Loucy (cell line): ENCODE measurements around the gene DDX11.
"Not testable (repeated sequence)": the region's sequence is repeated elsewhere in the genome, so short reads cannot be mapped to it uniquely, and the experiment has no call there.

ENCODE experiments used
- H2AFZ ChIP-seq: fragments of 200-600 bp; sonication (generic); 2 replicates; pipeline ENCODE4 v1.6.0; 2016; ENCODE audit warnings: antibody characterized with exemption, mild to moderate bottlenecking, low read length, moderate library complexity
- H3F3A ChIP-seq: fragments of 200-600 bp; 2 replicates; pipeline ENCODE4 v1.6.0; 2016; ENCODE audit warnings: antibody characterized with exemption, low read depth, mild to moderate bottlenecking
- H3K27me3 ChIP-seq: fragments of 200-600 bp; sonication (generic); 2 replicates; pipeline ENCODE4 v1.6.1; 2014; ENCODE audit warnings: low read length, mild to moderate bottlenecking; ENCODE audit not compliant: insufficient read depth, poor library complexity, severe bottlenecking
- H3K36me3 ChIP-seq: fragments of 200-600 bp; sonication (generic); 2 replicates; pipeline ENCODE4 v1.6.1; 2016; ENCODE audit warnings: low read length; ENCODE audit not compliant: insufficient read depth
- H3K4me1 ChIP-seq: fragments of 200-600 bp; sonication (generic); 2 replicates; pipeline ENCODE4 v1.5.1; 2014; ENCODE audit warnings: low read length, mild to moderate bottlenecking; ENCODE audit not compliant: insufficient read depth, poor library complexity, severe bottlenecking
- H3K4me2 ChIP-seq: fragments of 200-600 bp; sonication (generic); 2 replicates; pipeline ENCODE4 v1.6.0; 2014; ENCODE audit warnings: antibody characterized with exemption, low read length, low read depth, mild to moderate bottlenecking; ENCODE audit not compliant: poor library complexity, severe bottlenecking
- H3K4me3 ChIP-seq: fragments of 200-600 bp; sonication (generic); 2 replicates; pipeline ENCODE4 v1.5.1; 2014; ENCODE audit warnings: low read length, mild to moderate bottlenecking, mixed read lengths; ENCODE audit not compliant: poor library complexity, severe bottlenecking
- H3K79me2 ChIP-seq: fragments of 200-600 bp; sonication (generic); 2 replicates; pipeline ENCODE4 v1.6.1; 2014; ENCODE audit warnings: low read length; ENCODE audit not compliant: insufficient read depth
- H3K9ac ChIP-seq: fragments of 200-600 bp; sonication (generic); 2 replicates; pipeline ENCODE4 v1.6.0; 2014; ENCODE audit warnings: mild to moderate bottlenecking, low read depth, low read length, moderate library complexity; ENCODE audit not compliant: poor library complexity, severe bottlenecking
- H3K9me2 ChIP-seq: fragments of 200-600 bp; sonication (generic); replicated peaks from 2 replicates; pipeline ENCODE4 v1.6.1; 2016; ENCODE audit warnings: low read depth, low read length, mixed read lengths
- H3K9me3 ChIP-seq: fragments of 200-600 bp; sonication (generic); 2 replicates; pipeline ENCODE4 v1.6.1; 2014; ENCODE audit warnings: mild to moderate bottlenecking, antibody characterized with exemption, low read length, low read depth; ENCODE audit not compliant: insufficient read depth
- H4K20me1 ChIP-seq: fragments of 200-600 bp; sonication (generic); 2 replicates; pipeline ENCODE4 v1.6.0; 2014; ENCODE audit warnings: antibody characterized with exemption, low read length, mild to moderate bottlenecking; ENCODE audit not compliant: insufficient read depth, poor library complexity, severe bottlenecking

The DDX11 gene

GRCh38 chr12:31095080-31095860, 21.6 kb downstream of the DDX11 start:
- H3K9me2 ChIP-seq, H3K27me3 ChIP-seq, H3K79me2 ChIP-seq, H2AFZ ChIP-seq, H3K4me2 ChIP-seq, H3K9me3 ChIP-seq, H3K4me1 ChIP-seq, H4K20me1 ChIP-seq, H3K4me3 ChIP-seq, H3F3A ChIP-seq, H3K9ac ChIP-seq, H3K36me3 ChIP-seq: not testable (repeated sequence)

GRCh38 chr12:31096251-31097065, 22.8 kb downstream of the DDX11 start:
- H3K4me2 ChIP-seq, H3K79me2 ChIP-seq, H4K20me1 ChIP-seq, H2AFZ ChIP-seq, H3K9me2 ChIP-seq, H3F3A ChIP-seq, H3K9me3 ChIP-seq, H3K9ac ChIP-seq, H3K27me3 ChIP-seq, H3K4me3 ChIP-seq, H3K4me1 ChIP-seq, H3K36me3 ChIP-seq: not testable (repeated sequence)

GRCh38 chr12:31097819-31098218, 24.2 kb downstream of the DDX11 start:
- H2AFZ ChIP-seq, H3K4me1 ChIP-seq, H4K20me1 ChIP-seq, H3F3A ChIP-seq, H3K9me3 ChIP-seq, H3K9ac ChIP-seq, H3K79me2 ChIP-seq, H3K36me3 ChIP-seq, H3K9me2 ChIP-seq, H3K27me3 ChIP-seq, H3K4me2 ChIP-seq, H3K4me3 ChIP-seq: not testable (repeated sequence)

- not testable (repeated sequence) for H2AFZ ChIP-seq, H4K20me1 ChIP-seq, H3K27me3 ChIP-seq, H3K4me1 ChIP-seq, H3K9ac ChIP-seq, H3F3A ChIP-seq, H3K4me3 ChIP-seq, H3K4me2 ChIP-seq, H3K9me2 ChIP-seq, H3K9me3 ChIP-seq, H3K36me3 ChIP-seq, H3K79me2 ChIP-seq
These were observed 24.7 kb downstream of the DDX11 start for GRCh38 chr12:31098363-31098762.

GRCh38 chr12:31098771-31099170, 25.1 kb downstream of the DDX11 start:
- not testable (repeated sequence) for H3F3A ChIP-seq, H3K36me3 ChIP-seq, H3K4me2 ChIP-seq, H3K4me3 ChIP-seq, H3K9ac ChIP-seq, H3K9me2 ChIP-seq, H3K79me2 ChIP-seq, H3K9me3 ChIP-seq, H3K27me3 ChIP-seq, H3K4me1 ChIP-seq, H4K20me1 ChIP-seq, H2AFZ ChIP-seq

- not testable (repeated sequence) for H3K27me3 ChIP-seq, H3K9ac ChIP-seq, H3F3A ChIP-seq, H3K4me2 ChIP-seq, H3K4me1 ChIP-seq, H3K79me2 ChIP-seq, H3K9me3 ChIP-seq, H3K36me3 ChIP-seq, H3K9me2 ChIP-seq, H4K20me1 ChIP-seq, H3K4me3 ChIP-seq, H2AFZ ChIP-seq
These were observed 25.8 kb downstream of the DDX11 start for GRCh38 chr12:31099434-31099833.

GRCh38 chr12:31100503-31101208, 27.0 kb downstream of the DDX11 start:
- not testable (repeated sequence) for H3K36me3 ChIP-seq, H4K20me1 ChIP-seq, H3K4me2 ChIP-seq, H3K27me3 ChIP-seq, H3K79me2 ChIP-seq, H3K9me3 ChIP-seq, H3K9me2 ChIP-seq, H2AFZ ChIP-seq, H3K9ac ChIP-seq, H3K4me1 ChIP-seq, H3K4me3 ChIP-seq, H3F3A ChIP-seq
